ENCODE data around the gene UBALD2. TPM values are rescaled to one million over a fixed set of nuclear protein-coding genes. Genes with fewer than 3 reads are reported as not detected.

Gene UBALD2
- polyA plus RNA-seq, 1 donor from 2014 or later, result 7.5 TPM

- TF ChIP-seq CTCF (IDR thresholded peaks at IDR 0.05; ENCODE audit: poor library complexity, severe bottlenecking), result no peak
These were observed 31.0 kb downstream of the UBALD2 start (continued) for GRCh38 chr17:76296186-76296585.

GRCh38 chr17:76296889-76297288 is 31.7 kb downstream of the UBALD2 start:
- Histone ChIP-seq H3K36me3 (ENCODE audit: insufficient read depth, low read length) (no peaks in the 10 kb centered on the region), H3F3A (ENCODE audit: insufficient read depth, low read length, poor library complexity, severe bottlenecking) (no peaks in the 10 kb centered on the region), H3K27ac (ENCODE audit: low read length) (no peak overlapping the region), H3K27me3 (ENCODE audit: insufficient read depth, low read depth, low read length) (no peaks in the 10 kb centered on the region), H3K9ac (ENCODE audit: low read length) (no peak overlapping the region), H3K4me2 (ENCODE audit: low read length) (no peak overlapping the region), H2AFZ (ENCODE audit: low read depth, low read length) (no peak overlapping the region), H3K4me3 (ENCODE audit: low read length) (no peak overlapping the region), H3K9me3 (ENCODE audit: low read length) (no peaks in the 10 kb centered on the region), H3K9me2 (ENCODE audit: insufficient read depth, low read length) (no peaks in the 10 kb centered on the region), H3K79me2 (replicated peaks; ENCODE audit: insufficient read depth, low read length) (no peaks in the 10 kb centered on the region), H4K20me1 (ENCODE audit: insufficient read depth) (no peaks in the 10 kb centered on the region)
- no peak for TF ChIP-seq EP300 (conservative IDR thresholded peaks at IDR 0.05; ENCODE audit: poor library complexity, severe bottlenecking)
- TF ChIP-seq REST (IDR thresholded peaks at IDR 0.05; ENCODE audit: borderline replicate concordance), result no peak
- TF ChIP-seq MXI1 (conservative IDR thresholded peaks at IDR 0.05; ENCODE audit: poor library complexity, severe bottlenecking), result no peak
- no peak for TF ChIP-seq EZH2 (IDR thresholded peaks at IDR 0.05; ENCODE audit: borderline replicate concordance, insufficient read depth, low read length, poor library complexity, severe bottlenecking)
- TF ChIP-seq RAD21 (conservative IDR thresholded peaks at IDR 0.05), result no peak
- no peak for TF ChIP-seq POLR2AphosphoS5 (IDR thresholded peaks at IDR 0.05)
- no peak for TF ChIP-seq SMC3 (conservative IDR thresholded peaks at IDR 0.05; ENCODE audit: poor library complexity)

- Histone ChIP-seq H3F3A (ENCODE audit: insufficient read depth, low read length, poor library complexity, severe bottlenecking) (no peaks in the 10 kb centered on the region), H3K27me3 (ENCODE audit: insufficient read depth, low read depth, low read length) (no peaks in the 10 kb centered on the region), H3K4me2 (ENCODE audit: low read length) (no peak overlapping the region), H4K20me1 (ENCODE audit: insufficient read depth) (no peaks in the 10 kb centered on the region), H3K9me3 (ENCODE audit: low read length) (no peaks in the 10 kb centered on the region), H3K27ac (ENCODE audit: low read length) (no peak overlapping the region), H3K36me3 (ENCODE audit: insufficient read depth, low read length) (no peaks in the 10 kb centered on the region), H3K9ac (ENCODE audit: low read length) (no peak overlapping the region), H3K4me3 (ENCODE audit: low read length) (no peak overlapping the region), H3K9me2 (ENCODE audit: insufficient read depth, low read length) (no peaks in the 10 kb centered on the region), H3K79me2 (replicated peaks; ENCODE audit: insufficient read depth, low read length) (no peaks in the 10 kb centered on the region), H2AFZ (ENCODE audit: low read depth, low read length) (no peak overlapping the region)
- TF ChIP-seq CTCF (IDR thresholded peaks at IDR 0.05; ENCODE audit: poor library complexity, severe bottlenecking) (no peak), TAF1 (IDR thresholded peaks at IDR 0.05; ENCODE audit: low read depth) (no peak), MXI1 (conservative IDR thresholded peaks at IDR 0.05; ENCODE audit: poor library complexity, severe bottlenecking) (no peak), EP300 (conservative IDR thresholded peaks at IDR 0.05; ENCODE audit: poor library complexity, severe bottlenecking) (no peak), POLR2AphosphoS5 (IDR thresholded peaks at IDR 0.05) (no peak), SMC3 (conservative IDR thresholded peaks at IDR 0.05; ENCODE audit: poor library complexity) (no peak), RAD21 (conservative IDR thresholded peaks at IDR 0.05) (no peak), REST (IDR thresholded peaks at IDR 0.05; ENCODE audit: borderline replicate concordance) (no peak), EZH2 (IDR thresholded peaks at IDR 0.05; ENCODE audit: borderline replicate concordance, insufficient read depth, low read length, poor library complexity, severe bottlenecking) (no peak)
These were observed 32.3 kb downstream of the UBALD2 start for GRCh38 chr17:76297436-76297835.
